ENCODE measurements around the gene BEND5.

The BEND5 gene

DNA sequence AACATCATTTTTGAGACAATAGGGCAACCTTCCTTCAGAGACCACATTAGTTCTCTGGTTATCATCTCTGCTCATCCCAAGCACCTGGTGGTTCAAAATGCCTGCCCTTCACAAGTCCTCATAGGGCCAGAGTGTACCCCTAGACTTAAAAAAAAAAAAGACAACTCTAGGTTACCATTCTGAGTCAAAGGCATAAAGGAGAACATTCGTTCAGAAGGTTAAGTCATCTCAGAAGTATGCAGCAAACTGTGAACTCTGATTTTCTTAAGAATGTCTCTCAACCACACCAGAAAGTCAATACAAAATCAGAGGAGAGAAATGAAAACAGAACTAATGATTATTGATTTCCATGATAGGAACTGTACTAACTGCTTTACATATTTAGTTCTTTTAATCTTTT is 9.2 kb upstream of the BEND5 start:
- no peaks in the 10 kb centered on the region for H3K9me3 Mint-ChIP-seq
- H3K27me3 Mint-ChIP-seq, result no peaks in the 10 kb centered on the region
- H3K4me1 Mint-ChIP-seq (ENCODE audit: low read depth), result peaks cover 13% of the 10 kb centered on the region
- no peak overlapping the region for H3K27ac Mint-ChIP-seq
- H3K36me3 Mint-ChIP-seq (ENCODE audit: low read depth), result no peaks in the 10 kb centered on the region
- no peak overlapping the region for H3K4me3 Mint-ChIP-seq
- intact Hi-C loops (cut with micrococcal nuclease), result no loop called here

DNA sequence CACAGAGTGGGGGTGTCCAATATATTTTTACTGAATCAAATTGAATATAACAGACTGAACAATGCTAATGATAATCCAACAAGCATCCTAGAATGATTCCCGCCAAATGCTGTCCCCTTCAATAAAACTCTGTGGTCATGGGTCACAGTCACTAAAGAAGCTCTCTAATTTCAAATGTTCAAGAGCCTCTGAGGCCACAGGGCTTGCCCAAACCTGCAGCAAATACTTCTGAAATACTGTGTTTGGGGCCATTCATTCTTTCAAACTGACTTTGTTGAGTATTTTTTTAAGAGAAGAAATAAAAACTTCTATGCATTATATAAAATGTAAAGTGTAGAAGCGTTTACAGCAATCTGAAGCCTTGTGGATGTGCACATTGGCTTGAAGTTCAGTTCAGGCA is 7.6 kb upstream of the BEND5 start:
- Mint-ChIP-seq H3K4me3 (no peak overlapping the region), H3K27me3 (no peaks in the 10 kb centered on the region), H3K36me3 (ENCODE audit: low read depth) (no peaks in the 10 kb centered on the region), H3K4me1 (ENCODE audit: low read depth) (peaks cover under 1% of the 10 kb centered on the region), H3K27ac (no peak overlapping the region), H3K9me3 (no peaks in the 10 kb centered on the region)
- intact Hi-C loops (cut with micrococcal nuclease), result no loop called here

DNA sequence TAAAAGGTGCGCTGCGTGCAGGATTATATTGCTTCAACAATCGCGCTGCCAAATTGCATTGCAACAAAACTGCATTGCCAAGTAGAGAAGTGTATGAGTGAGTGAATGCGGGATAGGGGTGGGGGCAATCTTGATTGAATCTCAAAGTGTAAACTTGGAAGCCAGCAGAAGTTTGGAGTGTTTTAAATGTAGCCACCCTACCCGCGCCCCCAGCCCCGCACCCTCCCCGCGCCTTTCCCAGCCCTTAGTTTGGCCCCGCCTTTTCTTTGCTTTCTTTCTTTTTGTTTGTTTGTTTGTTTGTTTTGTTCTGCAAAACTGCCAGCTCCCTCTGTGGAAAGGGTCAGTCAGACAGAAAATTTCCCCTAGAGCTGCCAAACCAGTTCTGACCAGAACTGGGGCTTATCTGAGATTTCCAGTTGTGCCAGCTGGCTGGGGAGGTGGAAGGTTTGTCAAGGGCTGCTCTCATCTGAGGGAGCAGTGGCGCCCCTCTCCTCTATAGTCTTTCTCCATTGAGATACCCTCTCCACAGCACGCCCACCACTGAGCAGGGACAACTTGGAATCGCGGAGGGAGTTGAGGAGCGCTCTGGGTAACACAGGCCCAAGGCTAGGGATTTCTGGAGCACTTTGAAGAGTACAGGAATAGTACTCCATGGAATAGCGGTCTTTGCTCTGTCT is 666 bp upstream of the BEND5 start:
- H3K27me3 Mint-ChIP-seq, result peaks cover 23% of the 10 kb centered on the region
- no peaks in the 10 kb centered on the region for H3K36me3 Mint-ChIP-seq (ENCODE audit: low read depth)
- H3K4me1 Mint-ChIP-seq (ENCODE audit: low read depth), result peaks cover 23% of the 10 kb centered on the region
- H3K4me3 Mint-ChIP-seq, result peak overlapping the region; percentile 65
- H3K9me3 Mint-ChIP-seq, result no peaks in the 10 kb centered on the region
- intact Hi-C loops (cut with micrococcal nuclease), result no loop called here
- H3K27ac Mint-ChIP-seq, result no peak overlapping the region

DNA sequence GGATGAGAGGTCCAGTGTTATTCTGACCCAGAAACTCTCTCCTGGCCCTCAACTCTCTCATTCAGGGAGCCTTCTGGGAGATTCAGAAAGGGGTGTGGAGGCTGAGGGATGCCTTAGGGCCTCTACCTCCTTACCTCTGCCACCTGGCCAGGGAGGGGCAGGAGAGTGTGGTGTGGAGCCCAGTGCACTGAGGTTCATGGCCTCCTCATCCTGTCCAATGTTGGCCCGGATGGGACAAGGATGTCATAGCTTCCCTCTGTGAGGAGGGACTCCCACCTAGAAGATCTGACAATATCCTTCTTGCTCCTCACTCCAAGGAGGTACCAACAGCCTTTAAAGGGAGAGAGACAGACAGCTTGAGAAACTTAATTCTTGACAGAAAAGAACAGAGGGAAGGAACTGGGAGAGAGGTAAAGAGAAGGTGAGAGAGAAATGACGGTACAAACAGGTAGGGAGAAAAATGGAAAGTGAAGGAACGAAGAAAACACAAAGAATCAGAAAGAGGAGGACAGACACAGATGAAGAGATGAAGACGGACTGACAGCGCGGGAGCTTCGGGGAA is 779 bp downstream of the BEND5 start:
- Mint-ChIP-seq H3K9me3 (no peaks in the 10 kb centered on the region), H3K36me3 (ENCODE audit: low read depth) (no peaks in the 10 kb centered on the region), H3K27ac (peak overlapping the region; percentile 0), H3K4me3 (peak overlapping the region; percentile 68), H3K27me3 (peaks cover 23% of the 10 kb centered on the region), H3K4me1 (ENCODE audit: low read depth) (peaks cover 30% of the 10 kb centered on the region)
- intact Hi-C loops (cut with micrococcal nuclease), result no loop called here

DNA sequence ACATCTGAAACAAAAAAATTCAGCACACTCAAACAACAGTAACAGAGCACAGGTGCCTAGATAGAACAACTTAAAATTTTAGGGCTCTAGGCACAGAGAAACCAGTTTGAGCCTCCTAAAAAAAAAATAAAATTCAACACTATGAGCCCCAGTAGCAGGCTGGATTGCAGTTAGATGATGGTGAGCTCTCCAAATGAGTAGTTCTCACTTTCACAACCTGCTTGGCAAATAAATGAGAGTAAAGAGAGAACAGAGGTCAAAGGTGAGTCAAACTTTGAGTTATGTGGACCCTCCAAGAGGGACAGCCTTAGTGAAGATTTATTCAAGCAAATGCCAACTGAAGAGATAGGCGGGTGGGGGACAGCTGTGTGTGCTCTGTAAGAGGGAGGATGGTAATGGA is 3.6 kb downstream of the BEND5 start:
- Mint-ChIP-seq H3K9me3 (peaks cover 2% of the 10 kb centered on the region), H3K4me3 (no peak overlapping the region), H3K36me3 (ENCODE audit: low read depth) (no peaks in the 10 kb centered on the region), H3K4me1 (ENCODE audit: low read depth) (peaks cover 31% of the 10 kb centered on the region), H3K27ac (no peak overlapping the region), H3K27me3 (peaks cover 23% of the 10 kb centered on the region)
- intact Hi-C loops (cut with micrococcal nuclease), result no loop called here

DNA sequence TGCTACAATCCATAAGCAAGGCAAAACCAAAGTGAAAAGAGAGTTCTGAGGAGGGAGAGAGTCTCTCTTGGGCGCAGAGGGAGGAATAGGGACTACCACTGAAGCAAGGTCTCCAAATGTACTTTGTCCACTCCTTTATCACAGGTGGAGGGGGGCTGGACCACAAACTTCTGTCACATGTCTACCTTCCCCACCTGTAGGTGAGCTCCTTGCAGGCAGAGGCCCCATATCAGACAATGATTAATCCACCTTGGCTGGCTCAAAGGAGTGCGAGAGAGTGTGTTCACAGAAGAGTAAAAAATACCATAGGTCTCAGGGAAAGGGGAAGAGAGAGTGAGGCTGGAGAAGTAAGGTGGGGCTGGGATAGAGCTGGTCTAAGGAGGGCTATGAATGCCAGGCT is 4.5 kb downstream of the BEND5 start:
- H3K27me3 Mint-ChIP-seq, result peaks cover 18% of the 10 kb centered on the region
- no peaks in the 10 kb centered on the region for H3K36me3 Mint-ChIP-seq (ENCODE audit: low read depth)
- peaks cover 7% of the 10 kb centered on the region for H3K9me3 Mint-ChIP-seq
- no peak overlapping the region for H3K4me3 Mint-ChIP-seq
- intact Hi-C loops (cut with micrococcal nuclease), result no loop called here
- no peak overlapping the region for H3K27ac Mint-ChIP-seq
- H3K4me1 Mint-ChIP-seq (ENCODE audit: low read depth), result peaks cover 36% of the 10 kb centered on the region

DNA sequence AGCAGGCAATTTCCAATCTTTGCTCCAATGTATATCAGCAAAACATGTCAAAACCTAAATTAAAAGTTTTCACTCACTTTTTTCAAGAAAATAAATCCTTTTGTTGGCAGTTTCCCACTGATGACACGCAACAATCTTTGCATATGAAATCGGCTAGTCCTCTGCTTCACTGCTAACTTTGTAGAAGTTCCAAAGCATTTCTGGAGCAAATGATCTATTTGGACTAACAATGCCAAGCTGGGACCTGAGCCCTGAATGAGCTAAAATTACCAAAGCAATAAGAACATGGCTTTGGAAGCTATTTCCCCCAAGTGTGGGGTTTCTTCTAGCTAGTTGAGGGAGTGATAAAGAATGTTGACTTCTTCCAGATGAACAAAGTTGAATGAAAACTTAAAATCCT is 5.1 kb downstream of the BEND5 start:
- H3K36me3 Mint-ChIP-seq (ENCODE audit: low read depth), result no peaks in the 10 kb centered on the region
- no peak overlapping the region for H3K4me3 Mint-ChIP-seq
- H3K4me1 Mint-ChIP-seq (ENCODE audit: low read depth), result peaks cover 39% of the 10 kb centered on the region
- H3K27me3 Mint-ChIP-seq, result peaks cover 14% of the 10 kb centered on the region
- intact Hi-C loops (cut with micrococcal nuclease), result no loop called here
- no peak overlapping the region for H3K27ac Mint-ChIP-seq
- H3K9me3 Mint-ChIP-seq, result peaks cover 7% of the 10 kb centered on the region

DNA sequence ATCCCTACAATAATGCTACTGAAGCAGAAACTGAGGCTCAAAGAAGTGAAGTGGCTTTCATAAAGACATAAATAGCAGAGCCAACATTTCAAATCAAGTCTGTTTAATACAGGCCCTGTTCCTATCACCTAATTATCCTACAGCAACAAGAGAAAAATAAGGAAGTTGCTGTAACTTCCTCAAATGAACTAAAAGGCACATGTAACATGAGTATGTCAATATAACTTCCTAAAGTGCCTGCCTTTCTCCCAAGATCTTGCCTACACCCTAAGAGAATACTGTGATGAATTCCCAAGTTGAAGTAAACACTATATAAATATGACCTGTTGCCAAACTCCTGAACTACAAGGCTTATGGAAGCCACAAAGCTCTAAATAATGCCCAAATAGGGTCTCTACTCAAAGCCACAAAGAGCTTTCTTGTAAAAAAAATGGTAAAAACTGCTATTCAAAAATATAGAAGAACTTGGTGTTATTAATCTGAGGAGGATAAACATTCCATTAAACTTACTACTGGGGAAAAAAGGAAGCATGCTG is 8.6 kb downstream of the BEND5 start:
- Mint-ChIP-seq H3K27me3 (peaks cover 2% of the 10 kb centered on the region), H3K4me3 (no peak overlapping the region), H3K36me3 (ENCODE audit: low read depth) (no peaks in the 10 kb centered on the region), H3K9me3 (peaks cover 7% of the 10 kb centered on the region), H3K4me1 (ENCODE audit: low read depth) (peaks cover 28% of the 10 kb centered on the region), H3K27ac (peak overlapping the region; percentile 31)
- intact Hi-C loops (cut with micrococcal nuclease), result no loop called here

DNA sequence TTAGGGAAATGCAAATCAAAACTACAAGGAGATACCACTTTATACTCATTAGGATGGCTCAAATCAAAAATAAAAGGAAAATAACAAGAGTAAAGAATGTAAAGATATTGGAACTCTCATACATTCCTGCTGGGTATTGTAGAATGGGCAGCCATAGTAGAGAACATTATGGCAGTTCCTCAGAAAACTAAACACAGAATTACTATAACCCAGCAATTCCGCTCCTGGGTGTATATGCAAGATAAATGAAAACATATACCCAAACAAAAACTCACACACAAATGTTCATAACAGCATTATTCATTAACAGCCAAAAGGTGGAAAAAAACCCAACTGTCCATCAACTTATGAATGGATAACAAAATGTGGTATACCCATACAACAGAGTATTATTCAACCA is 11.4 kb downstream of the BEND5 start:
- Mint-ChIP-seq H3K27ac (no peak overlapping the region), H3K36me3 (ENCODE audit: low read depth) (no peaks in the 10 kb centered on the region), H3K9me3 (peaks cover 7% of the 10 kb centered on the region), H3K4me1 (ENCODE audit: low read depth) (peaks cover 27% of the 10 kb centered on the region), H3K27me3 (no peaks in the 10 kb centered on the region), H3K4me3 (no peak overlapping the region)
- intact Hi-C loops (cut with micrococcal nuclease), result no loop called here

DNA sequence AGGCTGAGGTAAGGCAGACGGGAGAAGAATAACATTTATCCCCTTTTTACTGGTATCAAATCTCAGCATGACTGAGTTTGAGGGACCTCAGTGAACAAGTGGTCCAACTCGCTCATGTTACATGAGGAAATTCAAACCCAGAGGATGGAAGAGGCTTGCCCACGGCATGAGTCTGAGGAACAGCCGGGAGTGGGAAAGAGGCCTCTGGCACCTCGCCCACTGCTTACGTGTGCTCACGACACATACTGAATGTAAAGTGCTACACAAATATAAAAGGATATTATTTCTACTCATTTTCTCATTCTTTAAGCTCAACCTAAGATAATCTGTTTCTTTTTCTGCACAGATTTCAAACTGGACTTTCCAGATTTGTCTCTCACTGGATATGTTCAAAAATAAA is 14.7 kb downstream of the BEND5 start:
- no peak overlapping the region for H3K27ac Mint-ChIP-seq
- no peaks in the 10 kb centered on the region for H3K36me3 Mint-ChIP-seq (ENCODE audit: low read depth)
- peaks cover 14% of the 10 kb centered on the region for H3K4me1 Mint-ChIP-seq (ENCODE audit: low read depth)
- H3K4me3 Mint-ChIP-seq, result no peak overlapping the region
- intact Hi-C loops (cut with micrococcal nuclease), result no loop called here
- no peaks in the 10 kb centered on the region for H3K9me3 Mint-ChIP-seq
- no peaks in the 10 kb centered on the region for H3K27me3 Mint-ChIP-seq

DNA sequence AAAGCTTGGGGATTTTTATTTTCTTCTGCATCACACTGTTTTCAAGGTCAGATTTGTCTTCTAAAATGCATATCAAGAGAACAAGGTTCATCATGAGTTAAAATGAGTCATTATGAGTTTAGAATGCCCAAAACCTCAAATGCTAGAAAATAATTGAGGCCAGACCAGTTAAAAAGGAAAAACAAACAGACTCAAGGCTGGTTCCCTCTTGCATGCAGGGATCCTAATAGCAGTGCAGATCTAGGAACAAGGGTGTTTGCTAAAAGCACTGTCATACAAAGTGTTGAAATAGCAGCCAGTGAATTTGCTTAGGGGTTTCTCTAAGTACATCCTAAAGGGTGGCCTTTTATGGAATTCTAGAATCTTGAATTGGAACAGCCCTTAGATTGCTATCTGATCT is 15.3 kb downstream of the BEND5 start:
- Mint-ChIP-seq H3K27me3 (no peaks in the 10 kb centered on the region), H3K4me3 (no peak overlapping the region), H3K27ac (no peak overlapping the region), H3K36me3 (ENCODE audit: low read depth) (no peaks in the 10 kb centered on the region), H3K4me1 (ENCODE audit: low read depth) (peaks cover 8% of the 10 kb centered on the region), H3K9me3 (no peaks in the 10 kb centered on the region)
- intact Hi-C loops (cut with micrococcal nuclease), result no loop called here

DNA sequence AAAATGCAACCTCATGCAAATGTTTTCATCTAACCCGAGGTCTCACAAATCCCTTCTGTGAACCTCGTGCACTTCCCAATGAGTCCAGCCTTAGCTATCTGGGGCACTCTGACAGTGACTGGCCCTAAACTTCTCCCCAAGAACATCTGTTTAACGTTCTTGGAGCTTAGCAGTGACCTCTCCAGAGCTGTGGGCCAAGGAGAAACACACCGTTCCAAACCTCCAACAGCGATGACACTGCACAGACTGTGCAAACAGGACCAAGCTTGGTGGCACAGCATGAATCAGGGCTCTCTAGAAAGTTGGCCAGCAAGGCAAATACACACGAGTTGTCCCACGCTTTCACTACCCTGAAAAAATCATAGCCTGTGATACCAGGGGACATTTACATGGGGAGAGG is 15.8 kb downstream of the BEND5 start:
- H3K27me3 Mint-ChIP-seq, result no peaks in the 10 kb centered on the region
- H3K4me1 Mint-ChIP-seq (ENCODE audit: low read depth), result peaks cover 7% of the 10 kb centered on the region
- H3K9me3 Mint-ChIP-seq, result no peaks in the 10 kb centered on the region
- no peak overlapping the region for H3K27ac Mint-ChIP-seq
- no peaks in the 10 kb centered on the region for H3K36me3 Mint-ChIP-seq (ENCODE audit: low read depth)
- intact Hi-C loops (cut with micrococcal nuclease), result no loop called here
- no peak overlapping the region for H3K4me3 Mint-ChIP-seq

DNA sequence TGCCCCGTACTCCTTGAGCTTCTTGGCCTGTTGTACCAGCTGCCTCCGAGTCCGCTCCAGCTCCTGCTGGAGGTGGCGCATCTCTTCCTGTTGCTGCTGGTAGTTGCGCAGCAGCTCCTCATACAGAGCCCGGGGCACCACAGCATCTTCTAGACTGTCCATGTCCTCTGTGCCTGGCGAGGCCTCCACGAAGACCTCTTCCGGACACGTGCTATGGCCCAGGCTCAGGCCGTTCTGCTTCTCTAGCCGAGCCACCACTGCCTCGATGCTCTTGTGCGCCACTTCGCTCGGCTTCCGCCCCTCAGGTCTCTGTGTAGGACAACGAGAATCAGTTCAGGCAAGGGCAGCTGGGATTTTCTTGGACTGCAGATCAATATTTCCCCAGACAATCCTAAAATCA is 17.7 kb downstream of the BEND5 start:
- no peaks in the 10 kb centered on the region for H3K9me3 Mint-ChIP-seq
- H3K27me3 Mint-ChIP-seq, result no peaks in the 10 kb centered on the region
- H3K4me1 Mint-ChIP-seq (ENCODE audit: low read depth), result peaks cover 7% of the 10 kb centered on the region
- H3K4me3 Mint-ChIP-seq, result no peak overlapping the region
- no peak overlapping the region for H3K27ac Mint-ChIP-seq
- H3K36me3 Mint-ChIP-seq (ENCODE audit: low read depth), result no peaks in the 10 kb centered on the region
- intact Hi-C loops (cut with micrococcal nuclease), result no loop called here

DNA sequence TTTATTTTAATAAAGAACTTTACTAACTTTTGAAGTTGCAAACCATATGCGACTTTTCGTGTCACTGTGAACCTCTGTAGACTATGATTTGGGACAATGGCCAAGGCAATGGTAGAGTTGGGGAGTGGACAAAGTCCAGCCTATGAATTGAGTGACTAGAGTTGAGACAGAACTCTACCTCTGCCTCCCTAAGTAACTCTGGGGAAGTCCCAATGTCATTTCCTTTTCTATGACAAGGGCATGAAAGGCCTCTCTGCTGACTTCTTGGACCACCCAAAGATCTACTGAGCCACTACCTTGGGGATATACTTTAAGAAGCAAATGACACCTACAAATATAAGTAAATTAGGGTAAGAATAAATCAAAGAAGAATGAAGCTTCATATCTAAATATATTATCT is 19.3 kb downstream of the BEND5 start:
- peaks cover 7% of the 10 kb centered on the region for H3K4me1 Mint-ChIP-seq (ENCODE audit: low read depth)
- H3K27ac Mint-ChIP-seq, result no peak overlapping the region
- H3K9me3 Mint-ChIP-seq, result no peaks in the 10 kb centered on the region
- no peaks in the 10 kb centered on the region for H3K27me3 Mint-ChIP-seq
- intact Hi-C loops (cut with micrococcal nuclease), result no loop called here
- H3K4me3 Mint-ChIP-seq, result no peak overlapping the region
- no peaks in the 10 kb centered on the region for H3K36me3 Mint-ChIP-seq (ENCODE audit: low read depth)
